D341Med (cell line): ENCODE results near the gene NDUFV3.
"Not testable (repeated sequence)": the region's sequence is repeated elsewhere in the genome, so short reads cannot be mapped to it uniquely, and the experiment has no call there.

Source experiments
- DNase-seq: peaks from one replicate; pipeline ENCODE4 v3.0.0; 2012; ENCODE audit warnings: low spot score

NDUFV3 gene

GRCh38 chr21:42892931-42893755 lies at the start of gene NDUFV3:
TSS of gene NDUFV3 (plus strand) at chr21:42893309. CDS start at chr21:42893334, 25 bp downstream.
- peak; percentile 99 for DNase-seq

- peak; percentile 29 for DNase-seq
Observed at GRCh38 chr21:42844411-42845113, 48.5 kb upstream of the NDUFV3 start.

GRCh38 chr21:42845296-42845965 lies 47.7 kb upstream of the NDUFV3 start:
- DNase-seq = peak; percentile 14

GRCh38 chr21:42846221-42846620 lies 46.9 kb upstream of the NDUFV3 start:
- DNase-seq = peak; percentile 10

- DNase-seq = peak; percentile 20
Observed at GRCh38 chr21:42847051-42847707, 45.9 kb upstream of the NDUFV3 start.

GRCh38 chr21:42847726-42848125 lies 45.4 kb upstream of the NDUFV3 start:
- no peak for DNase-seq

GRCh38 chr21:42848144-42848931 lies 44.8 kb upstream of the NDUFV3 start:
- DNase-seq = not testable (repeated sequence)

GRCh38 chr21:42848932-42849758 lies 44.0 kb upstream of the NDUFV3 start:
- no peak for DNase-seq

GRCh38 chr21:42849759-42850412 lies 43.2 kb upstream of the NDUFV3 start:
- DNase-seq = no peak

GRCh38 chr21:42850463-42850862 lies 42.6 kb upstream of the NDUFV3 start:
- no peak for DNase-seq

GRCh38 chr21:42850866-42851391 lies 42.2 kb upstream of the NDUFV3 start:
- DNase-seq = peak; percentile 77

- peak; percentile 76 for DNase-seq
Observed at GRCh38 chr21:42851812-42852665, 41.1 kb upstream of the NDUFV3 start.

- no peak for DNase-seq
Observed at GRCh38 chr21:42852925-42853570, 40.1 kb upstream of the NDUFV3 start.

- DNase-seq = no peak
Observed at GRCh38 chr21:42853621-42854020, 39.5 kb upstream of the NDUFV3 start.

- DNase-seq = no peak
Observed at GRCh38 chr21:42854246-42855010, 38.7 kb upstream of the NDUFV3 start.

- no peak for DNase-seq
Observed at GRCh38 chr21:42855171-42855936, 37.8 kb upstream of the NDUFV3 start.

GRCh38 chr21:42855937-42856335 lies 37.2 kb upstream of the NDUFV3 start:
- DNase-seq = no peak
